SJCRH30 (cell line): ENCODE measurements around the gene STXBP6. TPM values are rescaled to one million over a fixed set of nuclear protein-coding genes. Genes with fewer than 3 reads are reported as not detected.
"Not testable (repeated sequence)": the region's sequence is repeated elsewhere in the genome, so short reads cannot be mapped to it uniquely, and the experiment has no call there.

ENCODE experiments used
- DNase-seq, 2 experiments: peaks; one replicate each; pipeline ENCODE4 v3.0.0-alpha.2; 2015 to 2020
- H3K27ac ChIP-seq: fragments of 250-450 bp; sonication (Bioruptor Pico); 2 replicates; pipeline ENCODE4 v1.5.1; 2020; ENCODE audit warnings: mild to moderate bottlenecking, moderate library complexity
- H3K27me3 ChIP-seq: fragments of 250-450 bp; sonication (Bioruptor Pico); 2 replicates; pipeline ENCODE4 v1.5.1; 2020; ENCODE audit warnings: mild to moderate bottlenecking, moderate library complexity
- H3K36me3 ChIP-seq: fragments of 250-450 bp; sonication (Bioruptor Pico); 2 replicates; pipeline ENCODE4 v1.5.1; 2020; ENCODE audit warnings: mild to moderate bottlenecking, moderate library complexity
- H3K4me1 ChIP-seq: fragments of 250-450 bp; sonication (Bioruptor Pico); 2 replicates; pipeline ENCODE4 v1.5.1; 2020; ENCODE audit warnings: mild to moderate bottlenecking, moderate library complexity
- H3K4me3 ChIP-seq: fragments of 250-450 bp; sonication (Bioruptor Pico); 2 replicates; pipeline ENCODE4 v1.5.1; 2020; ENCODE audit warnings: mild to moderate bottlenecking, moderate library complexity
- H3K9me3 ChIP-seq: fragments of 250-450 bp; sonication (Bioruptor Pico); replicated peaks from 2 replicates; pipeline ENCODE4 v1.5.1; 2020; ENCODE audit warnings: mild to moderate bottlenecking, moderate library complexity
- total RNA-seq: library from RNA; depleted of rRNA; stranded (reverse); fragments of >200 nt; shearing (Covaris generic); gene quantifications from 2 replicates; pipeline ENCODE4 v1.2.3, GENCODE V29; 2014

The STXBP6 gene
- total RNA-seq, 1 experiment from 2014 or later, result 2.9 TPM

- DNase-seq, result peak in 1 of 2 experiments; percentile 2
- no peaks in the 10 kb centered on the region for H3K27me3 ChIP-seq
- H3K4me1 ChIP-seq, result peaks cover 5% of the 10 kb centered on the region; the same call in 1 of the 2 replicates
- H3K36me3 ChIP-seq, result no peaks in the 10 kb centered on the region
- H3K4me3 ChIP-seq, result no peak overlapping the region
- H3K9me3 ChIP-seq, result no peaks in the 10 kb centered on the region
- H3K27ac ChIP-seq, result no peak overlapping the region
These were observed 203.7 kb downstream of the STXBP6 start for GRCh38 chr14:24846261-24846660.

GRCh38 chr14:24845851-24846250 lies 204.1 kb downstream of the STXBP6 start:
- DNase-seq, result peak in 1 of 2 experiments; percentile 3
- Histone ChIP-seq H3K4me3 (no peak overlapping the region), H3K36me3 (no peaks in the 10 kb centered on the region), H3K9me3 (no peaks in the 10 kb centered on the region), H3K27ac (no peak overlapping the region), H3K27me3 (no peaks in the 10 kb centered on the region), H3K4me1 (peaks cover 5% of the 10 kb centered on the region; the same call in 1 of the 2 replicates)

- Histone ChIP-seq H3K27me3 (no peaks in the 10 kb centered on the region), H3K9me3 (no peaks in the 10 kb centered on the region), H3K36me3 (no peaks in the 10 kb centered on the region), H3K4me3 (no peak overlapping the region), H3K4me1 (peaks cover 5% of the 10 kb centered on the region; the same call in 1 of the 2 replicates), H3K27ac (no peak overlapping the region)
- DNase-seq, result no peak
These were observed 205.9 kb downstream of the STXBP6 start for GRCh38 chr14:24844011-24844410.

GRCh38 chr14:24843494-24843893 lies 206.5 kb downstream of the STXBP6 start:
- H3K4me3 ChIP-seq, result no peak overlapping the region
- H3K36me3 ChIP-seq, result no peaks in the 10 kb centered on the region
- H3K4me1 ChIP-seq, result peaks cover 5% of the 10 kb centered on the region; the same call in 1 of the 2 replicates
- DNase-seq, result no peak
- no peak overlapping the region for H3K27ac ChIP-seq
- no peaks in the 10 kb centered on the region for H3K27me3 ChIP-seq
- no peaks in the 10 kb centered on the region for H3K9me3 ChIP-seq

GRCh38 chr14:24840204-24840893 lies 209.6 kb downstream of the STXBP6 start:
- Histone ChIP-seq H3K27ac (no peak overlapping the region), H3K4me3 (no peak overlapping the region), H3K9me3 (no peaks in the 10 kb centered on the region), H3K36me3 (no peaks in the 10 kb centered on the region), H3K27me3 (no peaks in the 10 kb centered on the region), H3K4me1 (no peaks in the 10 kb centered on the region)
- DNase-seq, result no peak

- H3K4me1 ChIP-seq, result no peaks in the 10 kb centered on the region
- DNase-seq, result no peak
- no peaks in the 10 kb centered on the region for H3K36me3 ChIP-seq
- H3K27ac ChIP-seq, result no peak overlapping the region
- H3K4me3 ChIP-seq, result no peak overlapping the region
- H3K9me3 ChIP-seq, result no peaks in the 10 kb centered on the region
- no peaks in the 10 kb centered on the region for H3K27me3 ChIP-seq
These were observed 210.2 kb downstream of the STXBP6 start for GRCh38 chr14:24839617-24840203.

GRCh38 chr14:24838945-24839616 lies 210.9 kb downstream of the STXBP6 start:
- Histone ChIP-seq H3K4me1 (no peaks in the 10 kb centered on the region), H3K4me3 (no peak overlapping the region), H3K36me3 (no peaks in the 10 kb centered on the region), H3K27ac (no peak overlapping the region), H3K9me3 (no peaks in the 10 kb centered on the region), H3K27me3 (no peaks in the 10 kb centered on the region)
- DNase-seq, result no peak

- H3K4me3 ChIP-seq, result no peak overlapping the region
- DNase-seq, result no peak
- H3K27ac ChIP-seq, result no peak overlapping the region
- no peaks in the 10 kb centered on the region for H3K9me3 ChIP-seq
- H3K27me3 ChIP-seq, result no peaks in the 10 kb centered on the region
- H3K4me1 ChIP-seq, result no peaks in the 10 kb centered on the region
- no peaks in the 10 kb centered on the region for H3K36me3 ChIP-seq
These were observed 212.5 kb downstream of the STXBP6 start for GRCh38 chr14:24837280-24838046.

- H3K4me1 ChIP-seq, DNase-seq: not testable (repeated sequence)
These were observed 213.6 kb downstream of the STXBP6 start for GRCh38 chr14:24836324-24836723.

GRCh38 chr14:24834956-24835355 lies 215.0 kb downstream of the STXBP6 start:
- no peak overlapping the region for H3K4me3 ChIP-seq
- no peaks in the 10 kb centered on the region for H3K9me3 ChIP-seq
- no peaks in the 10 kb centered on the region for H3K4me1 ChIP-seq
- no peak overlapping the region for H3K27ac ChIP-seq
- H3K27me3 ChIP-seq, result no peaks in the 10 kb centered on the region
- DNase-seq, result no peak
- no peaks in the 10 kb centered on the region for H3K36me3 ChIP-seq

More at GRCh38 chr14:24836324-24836723, 213.6 kb downstream of the STXBP6 start:
- not testable (repeated sequence) for H3K9me3 ChIP-seq, H3K36me3 ChIP-seq, H3K27ac ChIP-seq, H3K27me3 ChIP-seq, H3K4me3 ChIP-seq

GRCh38 chr14:24833385-24833784 lies 216.6 kb downstream of the STXBP6 start:
- Histone ChIP-seq H3K27me3 (no peaks in the 10 kb centered on the region), H3K9me3 (no peaks in the 10 kb centered on the region), H3K27ac (no peak overlapping the region), H3K4me3 (no peak overlapping the region), H3K36me3 (no peaks in the 10 kb centered on the region), H3K4me1 (no peaks in the 10 kb centered on the region)
- DNase-seq, result no peak

- Histone ChIP-seq H3K4me1 (no peaks in the 10 kb centered on the region), H3K27me3 (no peaks in the 10 kb centered on the region), H3K4me3 (no peak overlapping the region), H3K9me3 (no peaks in the 10 kb centered on the region), H3K27ac (no peak overlapping the region), H3K36me3 (no peaks in the 10 kb centered on the region)
- no peak for DNase-seq
These were observed 218.3 kb downstream of the STXBP6 start for GRCh38 chr14:24831677-24832076.

- no peaks in the 10 kb centered on the region for H3K36me3 ChIP-seq
- DNase-seq, result no peak
- H3K4me1 ChIP-seq, result no peaks in the 10 kb centered on the region
These were observed 220.1 kb downstream of the STXBP6 start for GRCh38 chr14:24829862-24830261.

GRCh38 chr14:24828486-24828885 lies 221.5 kb downstream of the STXBP6 start:
- H3K27ac ChIP-seq, result no peak overlapping the region
- DNase-seq, result no peak
- H3K9me3 ChIP-seq, result no peaks in the 10 kb centered on the region

More at GRCh38 chr14:24829862-24830261, 220.1 kb downstream of the STXBP6 start:
- Histone ChIP-seq H3K27me3 (no peaks in the 10 kb centered on the region), H3K27ac (no peak overlapping the region), H3K9me3 (no peaks in the 10 kb centered on the region), H3K4me3 (no peak overlapping the region)

GRCh38 chr14:24826390-24826789 lies 223.6 kb downstream of the STXBP6 start:
- H3K4me1 ChIP-seq, result no peaks in the 10 kb centered on the region
- no peaks in the 10 kb centered on the region for H3K9me3 ChIP-seq
- no peak overlapping the region for H3K4me3 ChIP-seq
- H3K36me3 ChIP-seq, result no peaks in the 10 kb centered on the region
- DNase-seq, result no peak
- no peak overlapping the region for H3K27ac ChIP-seq
- H3K27me3 ChIP-seq, result no peaks in the 10 kb centered on the region

More at GRCh38 chr14:24828486-24828885, 221.5 kb downstream of the STXBP6 start:
- H3K36me3 ChIP-seq, result no peaks in the 10 kb centered on the region
- no peaks in the 10 kb centered on the region for H3K27me3 ChIP-seq
- no peaks in the 10 kb centered on the region for H3K4me1 ChIP-seq
- no peak overlapping the region for H3K4me3 ChIP-seq
